BJ (cell line): ENCODE data around the gene FBXO11. TPM values are rescaled to one million over a fixed set of nuclear protein-coding genes. Genes with fewer than 3 reads are reported as not detected.

ENCODE experiments used
- CTCF ChIA-PET: fragments of 350-600 bp; formaldehyde crosslinking; extraction: SDS; loops from one replicate; lab custom pipeline; 2021; ENCODE audit warnings: antibody characterized with exemption, inconsistent platforms; lab: Yijun Ruan, JAX
- POLR2A ChIA-PET: fragments of 300-600 bp; sonication (Branson Sonifier 250); formaldehyde crosslinking; extraction: SDS; loops from one replicate; lab custom pipeline; 2021; ENCODE audit warnings: antibody characterized with exemption; lab: Charles Lee
- DNase-seq: peaks from one replicate; pipeline ENCODE4 v3.0.0-alpha.2; 2011; ENCODE audit warnings: low read depth
- H3K27me3 ChIP-seq: 2 replicates; pipeline ENCODE4 v1.6.0; 2011; ENCODE audit warnings: low read length; ENCODE audit not compliant: control insufficient read depth, insufficient read depth
- H3K36me3 ChIP-seq: 2 replicates; pipeline ENCODE4 v1.5.1; 2011; ENCODE audit warnings: low read length; ENCODE audit not compliant: control insufficient read depth, insufficient read depth
- H3K4me3 ChIP-seq: 2 replicates; pipeline ENCODE4 v1.5.1; 2011; ENCODE audit warnings: low read depth, mild to moderate bottlenecking, control low read depth, low read length
- polyA plus RNA-seq: library from polyadenylated mRNA; depleted of rRNA; stranded (reverse); fragments of >200 nt; gene quantifications from 2 replicates; pipeline ENCODE4 v1.2.3, GENCODE V29; 2011
- TF ChIP-seq, protein P1 (sequence below): IDR thresholded peaks from 2 replicates; pipeline ENCODE4 v1.5.1; 2011; ENCODE audit warnings: low read depth, mild to moderate bottlenecking, control low read depth, inconsistent platforms, low read length, moderate library complexity; ENCODE audit not compliant: insufficient read depth

Gene FBXO11
- polyA plus RNA-seq, 1 experiment, result 21.5 TPM

GRCh38 chr2:47767880-47768609 lies 138.3 kb downstream of the FBXO11 start:
- no peak for DNase-seq
- TF ChIP-seq, protein P1, sequence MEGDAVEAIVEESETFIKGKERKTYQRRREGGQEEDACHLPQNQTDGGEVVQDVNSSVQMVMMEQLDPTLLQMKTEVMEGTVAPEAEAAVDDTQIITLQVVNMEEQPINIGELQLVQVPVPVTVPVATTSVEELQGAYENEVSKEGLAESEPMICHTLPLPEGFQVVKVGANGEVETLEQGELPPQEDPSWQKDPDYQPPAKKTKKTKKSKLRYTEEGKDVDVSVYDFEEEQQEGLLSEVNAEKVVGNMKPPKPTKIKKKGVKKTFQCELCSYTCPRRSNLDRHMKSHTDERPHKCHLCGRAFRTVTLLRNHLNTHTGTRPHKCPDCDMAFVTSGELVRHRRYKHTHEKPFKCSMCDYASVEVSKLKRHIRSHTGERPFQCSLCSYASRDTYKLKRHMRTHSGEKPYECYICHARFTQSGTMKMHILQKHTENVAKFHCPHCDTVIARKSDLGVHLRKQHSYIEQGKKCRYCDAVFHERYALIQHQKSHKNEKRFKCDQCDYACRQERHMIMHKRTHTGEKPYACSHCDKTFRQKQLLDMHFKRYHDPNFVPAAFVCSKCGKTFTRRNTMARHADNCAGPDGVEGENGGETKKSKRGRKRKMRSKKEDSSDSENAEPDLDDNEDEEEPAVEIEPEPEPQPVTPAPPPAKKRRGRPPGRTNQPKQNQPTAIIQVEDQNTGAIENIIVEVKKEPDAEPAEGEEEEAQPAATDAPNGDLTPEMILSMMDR, result peak; percentile 99
- Histone ChIP-seq H3K4me3 (no peak overlapping the region; the same call in 1 of the 2 replicates), H3K27me3 (no peaks in the 10 kb centered on the region), H3K36me3 (no peaks in the 10 kb centered on the region)
- ChIA-PET CTCF (interaction anchor here (0.5 to 6.4 kb wide), 37 partner anchors 10 to 737 kb away, joined by 3 to 107 read pairs (median 4); partner anchors contain the start of genes MSH2 and MSH6), POLR2A (no interaction called here)

DNA sequence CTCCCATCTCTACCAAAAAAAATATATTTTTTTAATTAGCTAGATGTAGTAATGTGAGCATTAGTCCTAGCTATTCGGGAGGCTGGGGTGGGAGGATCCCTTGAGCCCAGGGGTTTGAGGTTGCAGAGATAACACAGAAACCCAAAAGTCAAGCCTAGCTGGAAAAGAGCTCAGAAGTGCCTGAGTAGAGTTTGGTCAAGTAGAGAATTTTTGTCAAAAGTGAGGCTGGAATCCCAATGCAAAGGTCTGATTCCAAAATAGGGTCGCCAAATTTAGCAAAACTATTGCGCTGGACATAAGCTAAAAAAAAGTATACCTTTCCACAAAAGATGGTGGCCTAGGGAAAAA lies 138.8 kb downstream of the FBXO11 start:
- TF ChIP-seq, protein P1, result no peak
- no peak for DNase-seq
- Histone ChIP-seq H3K4me3 (no peak overlapping the region), H3K36me3 (no peaks in the 10 kb centered on the region), H3K27me3 (no peaks in the 10 kb centered on the region)
- ChIA-PET CTCF (interaction anchor here (0.6 to 6.4 kb wide), 36 partner anchors 9 to 737 kb away, joined by 3 to 107 read pairs (median 4); partner anchors contain the start of genes MSH2 and MSH6), POLR2A (no interaction called here)

DNA sequence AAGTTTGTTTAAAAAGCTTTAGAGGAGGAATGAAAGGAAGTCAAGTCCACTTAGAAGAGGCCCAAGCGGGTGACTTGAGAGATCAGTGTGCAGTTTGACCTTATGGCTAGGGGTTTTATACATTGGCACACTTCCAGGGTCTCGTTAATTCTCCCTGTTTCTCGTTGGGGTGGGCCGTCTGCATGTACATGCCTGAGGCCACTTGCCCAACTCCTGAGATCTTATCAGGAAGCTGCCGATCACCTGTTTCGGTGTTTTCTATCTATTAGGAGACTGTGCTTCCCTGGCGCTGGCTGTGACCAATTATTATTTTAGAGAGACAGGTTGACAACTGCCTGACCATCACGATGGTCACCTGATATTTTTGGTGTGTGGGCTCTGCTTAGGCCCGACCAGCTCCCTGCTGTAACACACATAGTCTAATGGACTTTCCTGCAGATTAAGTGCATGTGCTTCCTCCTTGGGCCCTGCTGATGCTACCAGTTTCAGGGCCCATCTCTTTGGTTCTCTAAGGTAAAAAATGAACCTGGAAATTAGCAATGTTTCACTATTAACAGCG lies 154.4 kb downstream of the FBXO11 start:
- TF ChIP-seq, protein P1, result no peak
- Histone ChIP-seq H3K4me3 (no peak overlapping the region), H3K27me3 (no peaks in the 10 kb centered on the region; the same call in 1 of the 2 replicates), H3K36me3 (no peaks in the 10 kb centered on the region)
- ChIA-PET POLR2A (no interaction called here), CTCF (interaction anchor here (3.4 kb wide), 1 partner anchor 15 kb away, joined by 15 read pairs; no protein-coding TSS in a partner anchor)
- no peak for DNase-seq

DNA sequence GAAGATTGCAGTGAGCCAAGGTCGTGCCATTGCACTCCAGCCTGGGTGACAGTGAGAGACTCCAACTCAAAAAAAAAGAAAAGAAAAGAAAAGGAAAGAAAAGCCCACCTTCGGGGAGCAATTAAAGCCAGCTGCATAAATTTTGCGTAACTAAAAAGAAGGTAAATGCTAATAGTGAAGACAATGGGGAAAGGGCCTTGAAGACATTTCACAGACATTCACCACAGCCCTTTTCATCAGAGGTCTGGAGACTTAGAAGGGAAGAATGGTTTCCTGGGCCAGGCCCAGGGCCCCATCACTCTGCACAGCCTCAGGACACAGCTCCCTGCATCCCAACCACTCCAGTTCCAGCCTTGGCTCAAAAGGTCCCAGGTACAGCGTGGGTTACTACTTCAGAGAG lies 158.4 kb downstream of the FBXO11 start:
- Histone ChIP-seq H3K36me3 (no peaks in the 10 kb centered on the region), H3K4me3 (no peak overlapping the region), H3K27me3 (0 out of 2 replicates have a peak, but pooled peaks cover 3% of the 10 kb centered on the region)
- no peak for DNase-seq
- POLR2A ChIA-PET, result no interaction called here
- CTCF ChIA-PET, result interaction anchor here (0.6 to 0.8 kb wide), 2 partner anchors 78 to 406 kb away, joined by 3 to 5 read pairs; no protein-coding TSS in a partner anchor
- TF ChIP-seq, protein P1, result no peak

DNA sequence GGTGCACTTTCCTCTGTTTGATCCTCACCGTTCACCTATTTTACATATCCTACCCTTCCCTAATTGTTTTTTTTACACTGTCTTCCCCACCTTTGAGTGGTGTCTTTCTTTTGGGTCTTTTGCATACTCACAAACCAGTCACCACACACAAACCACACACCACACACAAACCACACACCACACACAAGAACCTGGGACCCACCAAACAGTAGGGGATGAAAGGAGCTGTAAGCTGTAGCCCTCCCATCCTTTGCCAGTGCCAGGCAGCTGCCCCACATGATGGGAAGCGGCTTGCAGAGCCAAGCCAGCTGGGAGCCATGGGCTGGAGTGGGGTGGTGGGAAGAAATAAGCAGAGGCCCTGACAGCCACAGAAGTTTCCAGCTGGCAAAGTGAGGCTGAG lies 162.2 kb downstream of the FBXO11 start:
- ChIA-PET CTCF (interaction anchor here (0.7 to 1.1 kb wide), 3 partner anchors 12 to 26 kb away, joined by 3 to 4 read pairs (median 3); no protein-coding TSS in a partner anchor), POLR2A (no interaction called here)
- peaks cover 3% of the 10 kb centered on the region; the same call in 1 of the 2 replicates for H3K27me3 ChIP-seq
- no peak for DNase-seq
- H3K4me3 ChIP-seq, result no peak overlapping the region
- H3K36me3 ChIP-seq, result no peaks in the 10 kb centered on the region
- TF ChIP-seq, protein P1, result no peak
